AG04450 (cell line): Measurements from ENCODE around the gene STARD10. TPM values are rescaled to one million over a fixed set of nuclear protein-coding genes. Genes with fewer than 3 reads are reported as not detected.

ENCODE experiments used
- CTCF ChIA-PET: fragments of 300-600, 350-600 bp; formaldehyde crosslinking; extraction: SDS; loops from one replicate; lab custom pipeline; 2022; ENCODE audit warnings: antibody characterized with exemption, inconsistent platforms; lab: Charles Lee
- POLR2A ChIA-PET: fragments of 350-600 bp; formaldehyde crosslinking; extraction: SDS; loops from one replicate; lab custom pipeline; 2021; ENCODE audit warnings: antibody characterized with exemption, inconsistent platforms; lab: Yijun Ruan, JAX
- DNase-seq: peaks from one replicate; pipeline ENCODE4 v3.0.0-alpha.2; 2011; ENCODE audit warnings: low read depth, low spot score
- H3K27ac ChIP-seq: one replicate; pipeline ENCODE4 v1.5.1; 2012; ENCODE audit warnings: low read depth, low read length, control low read depth
- H3K27me3 ChIP-seq: one replicate; pipeline ENCODE4 v1.6.0; 2012; ENCODE audit warnings: low read length; ENCODE audit not compliant: control insufficient read depth, insufficient read depth
- H3K4me3 ChIP-seq: 2 replicates; pipeline ENCODE4 v1.5.1; 2011; ENCODE audit warnings: mild to moderate bottlenecking, low read depth, low read length, control low read depth
- H3K9me3 ChIP-seq: 2 replicates; pipeline ENCODE4 v1.5.1; 2012; ENCODE audit warnings: low read length; ENCODE audit not compliant: control insufficient read depth, insufficient read depth
- CTCF ChIP-seq: IDR thresholded peaks from 2 replicates; pipeline ENCODE4 v1.5.1; 2011; ENCODE audit warnings: low read depth, low read length, control low read depth, inconsistent platforms
- polyA plus RNA-seq: library from polyadenylated mRNA; depleted of rRNA; stranded (reverse); fragments of >200 nt; gene quantifications from 2 replicates; pipeline ENCODE4 v1.2.3, GENCODE V29; 2011

The STARD10 gene
- polyA plus RNA-seq, 1 experiment, result 38.4 TPM

- POLR2A ChIA-PET, result no interaction called here
- DNase-seq, result no peak
- Histone ChIP-seq H3K27ac (no peak overlapping the region), H3K9me3 (no peaks in the 10 kb centered on the region; the same call in 1 of the 2 replicates), H3K4me3 (no peak overlapping the region), H3K27me3 (no peaks in the 10 kb centered on the region)
- CTCF ChIA-PET, result interaction anchor here (0.6 kb wide), 1 partner anchor 64 kb away, joined by 4 read pairs; the partner anchor contains the start of gene STARD10
- TF ChIP-seq CTCF, result no peak
Observed at GRCh38 chr11:72730243-72730642, 63.6 kb downstream of the STARD10 start.

- H3K27me3 ChIP-seq, result no peaks in the 10 kb centered on the region
Observed at GRCh38 chr11:72727521-72727920, 66.3 kb downstream of the STARD10 start.

GRCh38 chr11:72726266-72727220, 67.3 kb downstream of the STARD10 start:
- CTCF ChIA-PET, result interaction anchor here (0.6 to 4.5 kb wide), 5 partner anchors 67 to 511 kb away, joined by 3 to 73 read pairs (median 14); partner anchors contain the start of gene STARD10
- TF ChIP-seq CTCF, result no peak
- Histone ChIP-seq H3K27me3 (no peaks in the 10 kb centered on the region), H3K9me3 (no peaks in the 10 kb centered on the region; the same call in 1 of the 2 replicates), H3K4me3 (no peak overlapping the region), H3K27ac (no peak overlapping the region)
- POLR2A ChIA-PET, result no interaction called here
- DNase-seq, result no peak

More at GRCh38 chr11:72727521-72727920, 66.3 kb downstream of the STARD10 start:
- Histone ChIP-seq H3K9me3 (no peaks in the 10 kb centered on the region; the same call in 1 of the 2 replicates), H3K4me3 (no peak overlapping the region), H3K27ac (no peak overlapping the region)
- CTCF ChIA-PET, result interaction anchor here (0.5 to 4.5 kb wide), 5 partner anchors 66 to 535 kb away, joined by 3 to 73 read pairs (median 3); partner anchors contain the start of gene STARD10
- POLR2A ChIA-PET, result no interaction called here
- TF ChIP-seq CTCF, result no peak
- no peak for DNase-seq

GRCh38 chr11:72725724-72726028, 68.2 kb downstream of the STARD10 start:
- no peaks in the 10 kb centered on the region for H3K27me3 ChIP-seq
- CTCF ChIA-PET, result interaction anchor here (0.6 to 4.5 kb wide), 33 partner anchors 9 to 633 kb away, joined by 3 to 73 read pairs (median 5); partner anchors contain the start of gene STARD10
- POLR2A ChIA-PET, result interaction anchor here (0.6 to 1.1 kb wide), 5 partner anchors 10 to 157 kb away, joined by 3 to 4 read pairs (median 3); no protein-coding TSS in a partner anchor
- H3K4me3 ChIP-seq, result no peak overlapping the region
- no peak for DNase-seq
- TF ChIP-seq CTCF, result no peak
- H3K27ac ChIP-seq, result no peak overlapping the region
- H3K9me3 ChIP-seq, result no peaks in the 10 kb centered on the region; the same call in 1 of the 2 replicates
